ENCODE results near the gene DGAT2. TPM values are rescaled to one million over a fixed set of nuclear protein-coding genes. Genes with fewer than 3 reads are reported as not detected.

Gene DGAT2
- total RNA-seq, 1 experiment from 2014 or later: 2.8 TPM

DNA sequence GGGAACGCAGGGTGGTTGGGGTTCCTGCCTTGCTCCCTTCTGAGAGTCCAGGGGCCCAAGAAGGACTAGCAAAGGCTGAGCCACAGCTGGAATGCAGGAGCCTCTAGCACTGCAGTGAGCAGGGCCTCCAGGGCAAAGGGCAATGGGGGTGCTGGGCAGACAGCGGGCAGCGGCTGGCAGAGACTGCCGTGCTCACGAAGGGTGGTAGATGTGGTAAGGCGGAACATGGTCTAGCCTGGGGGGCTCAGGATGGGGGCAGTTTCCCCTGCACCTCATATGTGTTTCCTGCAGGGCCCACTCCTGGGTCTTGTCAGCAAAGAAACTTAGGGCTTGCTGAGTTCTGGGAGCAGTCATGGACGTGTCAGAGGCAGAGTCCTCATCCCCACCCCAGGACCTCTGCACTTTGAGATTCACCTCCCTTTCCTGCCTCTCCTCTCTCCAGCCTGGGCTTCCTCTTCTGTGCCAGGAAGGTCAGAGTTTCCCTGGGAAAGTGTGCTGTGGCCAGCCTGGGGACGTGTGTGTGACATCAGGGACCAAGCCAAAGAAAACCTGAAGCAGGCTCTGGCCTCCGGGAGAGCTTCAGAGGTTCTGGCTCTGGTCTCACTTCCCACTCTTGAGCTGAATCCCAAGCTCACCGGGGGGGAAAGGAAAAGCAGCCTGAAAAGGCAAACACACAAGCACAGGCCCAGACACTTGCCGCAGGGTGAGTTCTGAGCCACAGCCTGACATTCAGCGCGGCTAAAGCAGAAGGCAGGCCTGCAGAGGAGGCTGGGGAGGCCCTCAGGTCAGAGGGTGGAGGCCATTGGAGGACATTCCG, 46.5 kb upstream of the DGAT2 start:
- no peak overlapping the region for H3K18ac ChIP-seq (ENCODE audit: insufficient read length, low read depth, low read length)

More for the DNA sequence above, 46.5 kb upstream of the DGAT2 start:
- Histone ChIP-seq H2AFZ (ENCODE audit: low read length) (no peak overlapping the region), H3K9me3 (ENCODE audit: control insufficient read depth, low read depth, low read length) (no peaks in the 10 kb centered on the region), H4K8ac (replicated peaks; ENCODE audit: insufficient read length, low read depth, low read length) (no peak overlapping the region), H3T11ph (ENCODE audit: low read length) (no peak overlapping the region), H3K27me3 (ENCODE audit: insufficient read depth, low read length) (peaks cover 6% of the 10 kb centered on the region; the same call in 1 of the 2 replicates), H2BK5ac (ENCODE audit: insufficient read length, low read length) (no peak overlapping the region), H3K23me2 (ENCODE audit: insufficient read length, low read depth, low read length, poor library complexity, severe bottlenecking) (no peaks in the 10 kb centered on the region), H3K9ac (ENCODE audit: extremely low read depth, insufficient read length, low read length) (no peak overlapping the region), H2BK15ac (ENCODE audit: low read depth, low read length) (no peak overlapping the region), H3K4me1 (ENCODE audit: insufficient read depth, low read length) (no peaks in the 10 kb centered on the region), H3K79me1 (ENCODE audit: insufficient read depth, low read depth, low read length, poor library complexity, severe bottlenecking) (no peaks in the 10 kb centered on the region), H2BK12ac (ENCODE audit: insufficient read length, low read depth, low read length) (no peak overlapping the region), H3K14ac (ENCODE audit: insufficient read depth, low read length) (no peak overlapping the region), H3K23ac (ENCODE audit: insufficient read length, low read depth, low read length) (no peak overlapping the region), H3K79me2 (ENCODE audit: insufficient read depth, low read length) (no peaks in the 10 kb centered on the region), H3K4me2 (ENCODE audit: insufficient read depth, insufficient read length, low read length) (no peak overlapping the region), H4K20me1 (ENCODE audit: control insufficient read depth, insufficient read depth, insufficient read length) (no peaks in the 10 kb centered on the region), H2BK120ac (ENCODE audit: low read depth, low read length, poor library complexity, severe bottlenecking) (no peak overlapping the region), H4K91ac (ENCODE audit: insufficient read length, low read depth, low read length) (no peak overlapping the region), H3K4ac (ENCODE audit: low read depth, low read length) (no peak overlapping the region), H4K5ac (ENCODE audit: insufficient read length, low read depth, low read length) (no peak overlapping the region), H2BK20ac (ENCODE audit: low read depth, low read length, poor library complexity, severe bottlenecking) (no peak overlapping the region), H3K27ac (ENCODE audit: insufficient read length, low read depth, low read length) (no peak overlapping the region), H2AK5ac (ENCODE audit: insufficient read length, low read length) (no peak overlapping the region), H3K56ac (ENCODE audit: insufficient read length, low read depth, low read length) (no peak overlapping the region)
- H3K27me3 Mint-ChIP-seq (ENCODE audit: low read depth): peaks cover 47% of the 10 kb centered on the region
- H3K4me1 Mint-ChIP-seq: peaks cover 3 to 15% of the 10 kb centered on the region in 2 experiments
- no peak overlapping the region for H3K4me3 Mint-ChIP-seq
- TF ChIP-seq, protein P1, sequence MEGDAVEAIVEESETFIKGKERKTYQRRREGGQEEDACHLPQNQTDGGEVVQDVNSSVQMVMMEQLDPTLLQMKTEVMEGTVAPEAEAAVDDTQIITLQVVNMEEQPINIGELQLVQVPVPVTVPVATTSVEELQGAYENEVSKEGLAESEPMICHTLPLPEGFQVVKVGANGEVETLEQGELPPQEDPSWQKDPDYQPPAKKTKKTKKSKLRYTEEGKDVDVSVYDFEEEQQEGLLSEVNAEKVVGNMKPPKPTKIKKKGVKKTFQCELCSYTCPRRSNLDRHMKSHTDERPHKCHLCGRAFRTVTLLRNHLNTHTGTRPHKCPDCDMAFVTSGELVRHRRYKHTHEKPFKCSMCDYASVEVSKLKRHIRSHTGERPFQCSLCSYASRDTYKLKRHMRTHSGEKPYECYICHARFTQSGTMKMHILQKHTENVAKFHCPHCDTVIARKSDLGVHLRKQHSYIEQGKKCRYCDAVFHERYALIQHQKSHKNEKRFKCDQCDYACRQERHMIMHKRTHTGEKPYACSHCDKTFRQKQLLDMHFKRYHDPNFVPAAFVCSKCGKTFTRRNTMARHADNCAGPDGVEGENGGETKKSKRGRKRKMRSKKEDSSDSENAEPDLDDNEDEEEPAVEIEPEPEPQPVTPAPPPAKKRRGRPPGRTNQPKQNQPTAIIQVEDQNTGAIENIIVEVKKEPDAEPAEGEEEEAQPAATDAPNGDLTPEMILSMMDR (conservative IDR thresholded peaks at IDR 0.05): no peak
- no peaks in the 10 kb centered on the region; a peak in 1 of 5 replicates for H3K9me3 Mint-ChIP-seq
- no CpG with 5 or more reads among the region's 14 CpGs for WGBS (ENCODE audit: extremely low coverage, insufficient read length, low lambda C conversion rate)
- H3K27ac Mint-ChIP-seq: peak overlapping the region in 1 of 3 experiments; percentile 84; a peak in 1 of 7 replicates
- H3K36me3 Mint-ChIP-seq (ENCODE audit: insufficient read depth in 1 of 3, low read depth in 3 of 3): no peaks in the 10 kb centered on the region
- DNase-seq: no peak
